SIG-M5 treated with dmso at 0.1 percent for 504 hours (cell line): Measurements from ENCODE around the gene GPBP1L1.
"Not testable (repeated sequence)": the region's sequence is repeated elsewhere in the genome, so short reads cannot be mapped to it uniquely, and the experiment has no call there.

Source experiments
- DNase-seq: peaks from one replicate; lab custom pipeline; 2025; ENCODE audit not compliant: unreplicated experiment; lab: John Stamatoyannopoulos, UW

The GPBP1L1 gene

GRCh38 chr1:45682942-45683341 is 3.4 kb downstream of the GPBP1L1 start:
- DNase-seq: no peak

- DNase-seq: no peak
These were observed 7.2 kb downstream of the GPBP1L1 start for GRCh38 chr1:45679123-45679522.

GRCh38 chr1:45678489-45678888 is 7.8 kb downstream of the GPBP1L1 start:
- no peak for DNase-seq

DNA sequence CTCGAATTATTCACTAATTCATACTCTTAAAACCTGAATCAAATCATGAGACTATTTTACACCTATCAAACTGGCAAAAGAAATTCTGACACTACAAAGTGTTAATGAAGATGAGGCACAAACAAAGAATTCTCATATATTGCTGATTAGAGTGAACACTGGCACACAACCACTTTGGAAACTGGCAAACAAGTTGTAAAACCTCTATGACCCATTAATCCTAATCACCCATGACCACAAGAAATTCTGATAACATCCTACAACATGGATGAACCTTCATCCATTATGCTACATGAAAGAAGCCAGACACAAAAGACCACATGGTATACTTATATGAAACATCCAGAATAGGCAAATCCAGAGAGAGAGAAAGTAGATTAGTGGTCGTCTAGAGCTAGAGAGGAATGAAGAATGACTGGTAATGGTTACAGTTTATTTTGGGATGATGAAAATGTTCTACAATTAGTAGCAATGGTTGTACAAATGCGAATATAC is 8.5 kb downstream of the GPBP1L1 start:
- no peak for DNase-seq

DNA sequence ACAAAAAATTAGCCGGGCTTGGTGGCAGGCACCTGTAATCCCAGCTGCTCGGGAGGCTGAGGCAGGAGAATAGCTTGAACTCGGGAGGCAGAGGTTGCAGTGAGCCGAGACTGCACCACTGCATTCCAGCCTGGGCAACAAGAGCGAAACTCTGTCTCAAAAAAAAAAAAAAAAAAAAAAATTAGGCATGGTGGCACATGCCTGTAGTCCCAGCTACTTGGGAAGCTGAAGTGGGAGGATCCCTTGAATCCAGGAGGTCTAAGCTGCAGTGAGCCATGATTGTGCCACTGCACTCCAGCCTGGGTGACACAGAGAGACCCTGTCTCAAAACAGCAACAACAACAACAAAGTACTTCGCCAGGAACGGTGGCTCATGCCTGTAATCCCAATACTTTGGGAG is 9.8 kb downstream of the GPBP1L1 start:
- DNase-seq: not testable (repeated sequence)

- no peak for DNase-seq
These were observed 11.9 kb downstream of the GPBP1L1 start for GRCh38 chr1:45674478-45674877.

GRCh38 chr1:45673956-45674355 is 12.4 kb downstream of the GPBP1L1 start:
- DNase-seq: no peak

GRCh38 chr1:45669859-45670655 is 16.3 kb downstream of the GPBP1L1 start:
- DNase-seq: no peak

DNA sequence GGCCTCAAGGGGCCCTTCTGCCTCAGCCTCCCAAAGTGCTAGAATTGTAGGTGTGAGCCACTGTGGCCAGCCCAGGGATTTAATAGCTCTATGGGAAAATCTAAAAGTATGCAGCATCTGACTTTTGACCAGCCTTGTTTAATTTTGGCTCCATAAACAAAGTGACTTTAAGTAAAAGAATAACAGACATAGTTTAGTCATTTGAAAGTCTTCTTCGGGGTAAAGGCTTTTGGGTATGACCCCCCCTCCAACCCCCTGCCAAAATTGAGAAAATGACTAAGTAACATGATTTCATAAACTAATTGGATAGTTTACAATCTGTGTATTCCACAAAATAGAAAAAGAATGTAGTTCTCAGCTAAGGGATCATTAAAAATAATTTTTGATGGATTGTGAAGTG is 17.0 kb downstream of the GPBP1L1 start:
- no peak for DNase-seq

GRCh38 chr1:45668526-45668925 is 17.8 kb downstream of the GPBP1L1 start:
- no peak for DNase-seq

GRCh38 chr1:45667321-45668111 is 18.8 kb downstream of the GPBP1L1 start:
- no peak for DNase-seq

DNA sequence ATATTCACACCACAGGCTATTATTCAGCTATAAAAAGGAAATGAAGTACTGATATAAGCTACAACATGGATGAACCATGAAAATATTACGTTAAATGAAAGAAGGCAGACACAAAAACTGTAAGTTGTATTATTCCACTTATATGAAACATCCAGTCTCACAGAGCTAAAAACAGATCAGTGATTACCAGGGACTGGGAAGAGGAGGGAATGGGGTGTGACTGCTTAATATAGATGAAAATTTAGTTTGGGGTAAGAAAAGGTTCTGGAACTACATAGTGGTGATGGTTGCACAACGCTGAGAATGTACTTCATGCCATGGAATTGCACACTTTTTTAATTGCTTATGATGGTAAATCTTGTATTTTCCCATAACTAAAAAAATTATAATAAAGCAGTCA is 19.5 kb downstream of the GPBP1L1 start:
- no peak for DNase-seq

DNA sequence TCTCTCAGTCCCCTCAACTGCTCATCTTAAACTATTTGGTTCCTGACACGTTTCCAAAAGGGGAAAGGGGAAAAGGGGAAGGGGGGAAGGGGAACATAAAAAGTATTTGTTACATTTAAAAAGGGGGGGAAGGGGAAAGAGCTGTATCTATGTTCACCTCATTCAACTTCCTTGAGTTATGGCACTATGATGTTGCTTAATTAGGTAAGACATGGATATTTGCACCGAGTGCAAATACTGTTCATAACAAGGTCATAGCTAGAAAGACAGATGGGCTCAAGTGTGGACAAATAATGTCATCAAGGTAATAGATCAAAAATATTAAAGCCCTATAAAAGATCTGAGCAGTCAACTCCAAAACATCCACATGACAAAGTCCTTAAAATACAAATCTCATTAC is 26.0 kb downstream of the GPBP1L1 start:
- DNase-seq: no peak

GRCh38 chr1:45659222-45659621 is 27.1 kb downstream of the GPBP1L1 start:
- DNase-seq: no peak

GRCh38 chr1:45658171-45658570 is 28.2 kb downstream of the GPBP1L1 start:
- DNase-seq: no peak

- no peak for DNase-seq
These were observed 29.6 kb downstream of the GPBP1L1 start for GRCh38 chr1:45656573-45657226.

- no peak for DNase-seq
These were observed 31.6 kb downstream of the GPBP1L1 start for GRCh38 chr1:45654540-45655280.

GRCh38 chr1:45647248-45648021 is 38.9 kb downstream of the GPBP1L1 start:
- DNase-seq: peak; percentile 50

DNA sequence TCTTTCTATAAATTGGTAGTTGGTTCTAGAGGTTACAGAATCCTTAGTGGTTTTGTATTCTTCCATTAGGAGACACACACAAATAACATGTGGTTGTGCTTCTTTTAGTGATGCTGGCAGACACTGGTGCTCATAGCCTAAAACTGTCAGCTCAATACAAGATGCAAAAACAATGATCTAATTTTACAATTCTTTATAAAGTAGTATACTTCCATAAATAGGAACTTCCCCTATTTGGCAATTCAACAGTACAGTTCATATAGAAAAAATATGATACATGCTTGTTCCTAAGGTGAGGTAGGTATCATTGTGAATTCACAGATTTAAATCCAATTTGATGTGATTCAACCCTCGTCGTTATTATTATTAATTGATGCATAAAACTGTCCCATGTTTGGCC is 41.7 kb downstream of the GPBP1L1 start:
- DNase-seq: no peak

- DNase-seq: no peak
These were observed 42.4 kb downstream of the GPBP1L1 start for GRCh38 chr1:45643978-45644377.
